Measurements from ENCODE around the gene WASF1.
"Not testable (repeated sequence)": the region's sequence is repeated elsewhere in the genome, so short reads cannot be mapped to it uniquely, and the experiment has no call there.

Gene WASF1

GRCh38 chr6:110173506-110174132 lies 5.9 kb downstream of the WASF1 start:
- DNase-seq (ENCODE audit: low read depth in 3 of 3): no peak

DNA sequence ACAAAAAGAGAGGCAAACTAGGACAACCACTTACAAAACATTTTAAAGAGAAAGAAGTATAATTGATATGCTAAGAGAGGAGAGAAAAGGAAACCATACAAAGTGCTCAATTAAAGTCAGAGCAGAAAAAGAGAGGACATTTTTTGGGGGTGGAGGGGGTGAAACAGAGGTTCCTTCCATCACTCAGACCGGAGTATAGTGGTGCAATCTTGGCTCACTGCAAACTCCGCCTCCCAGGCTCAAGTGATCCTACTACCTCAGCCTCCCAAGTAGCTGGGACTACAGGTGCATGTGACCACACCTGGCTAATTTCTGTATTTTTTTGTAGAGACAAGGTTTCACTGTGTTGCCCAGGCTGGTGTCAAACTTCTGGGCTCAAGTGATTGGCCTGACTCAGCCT lies 9.4 kb downstream of the WASF1 start:
- DNase-seq (ENCODE audit: low read depth in 3 of 3): no peak

DNA sequence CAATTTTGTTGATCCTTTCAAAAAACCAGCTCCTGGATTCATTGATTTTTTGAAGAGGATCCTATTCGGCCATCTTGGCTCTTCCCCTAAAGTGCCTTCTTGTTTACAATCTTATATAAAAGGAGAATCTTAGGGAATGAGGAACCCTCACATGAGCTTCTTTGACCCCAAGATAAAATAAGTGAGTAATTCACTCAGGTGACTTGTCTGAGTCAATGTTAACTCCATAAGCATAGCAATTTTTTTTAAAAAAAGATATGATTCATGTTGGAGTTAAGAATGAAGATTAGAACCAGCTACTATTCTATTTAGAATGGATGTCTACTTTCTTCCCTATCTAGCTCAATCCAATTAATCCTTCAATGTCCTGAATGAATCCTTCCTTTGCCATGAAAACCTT lies 21.0 kb downstream of the WASF1 start:
- DNase-seq (ENCODE audit: low read depth in 3 of 3): no peak

- no peak for DNase-seq (ENCODE audit: low read depth in 3 of 3)
These were observed 31.6 kb downstream of the WASF1 start for GRCh38 chr6:110147870-110148269.

GRCh38 chr6:110140650-110141049 lies 38.8 kb downstream of the WASF1 start:
- no peak for DNase-seq (ENCODE audit: low read depth in 3 of 3)

DNA sequence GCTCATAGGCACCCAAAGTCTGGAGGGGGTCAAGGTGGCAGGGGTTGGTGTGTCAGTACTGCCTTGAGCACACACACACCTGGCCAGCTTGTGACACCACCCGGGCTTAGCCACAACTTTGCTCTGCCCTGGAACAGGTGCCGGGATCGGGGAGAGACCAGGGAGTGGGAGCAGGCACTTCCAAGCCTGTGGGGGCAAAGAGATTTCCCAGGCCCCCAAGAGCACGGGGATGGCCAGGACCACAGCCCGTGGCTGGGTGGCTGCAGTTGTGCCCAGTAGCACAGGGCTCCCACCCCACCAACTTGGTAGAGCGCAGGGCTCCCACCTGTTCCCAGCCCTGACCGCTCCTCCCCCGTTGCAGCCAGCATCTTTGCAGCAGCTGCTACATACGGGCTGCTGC lies 40.4 kb downstream of the WASF1 start:
- DNase-seq (ENCODE audit: low read depth in 3 of 3): no peak

DNA sequence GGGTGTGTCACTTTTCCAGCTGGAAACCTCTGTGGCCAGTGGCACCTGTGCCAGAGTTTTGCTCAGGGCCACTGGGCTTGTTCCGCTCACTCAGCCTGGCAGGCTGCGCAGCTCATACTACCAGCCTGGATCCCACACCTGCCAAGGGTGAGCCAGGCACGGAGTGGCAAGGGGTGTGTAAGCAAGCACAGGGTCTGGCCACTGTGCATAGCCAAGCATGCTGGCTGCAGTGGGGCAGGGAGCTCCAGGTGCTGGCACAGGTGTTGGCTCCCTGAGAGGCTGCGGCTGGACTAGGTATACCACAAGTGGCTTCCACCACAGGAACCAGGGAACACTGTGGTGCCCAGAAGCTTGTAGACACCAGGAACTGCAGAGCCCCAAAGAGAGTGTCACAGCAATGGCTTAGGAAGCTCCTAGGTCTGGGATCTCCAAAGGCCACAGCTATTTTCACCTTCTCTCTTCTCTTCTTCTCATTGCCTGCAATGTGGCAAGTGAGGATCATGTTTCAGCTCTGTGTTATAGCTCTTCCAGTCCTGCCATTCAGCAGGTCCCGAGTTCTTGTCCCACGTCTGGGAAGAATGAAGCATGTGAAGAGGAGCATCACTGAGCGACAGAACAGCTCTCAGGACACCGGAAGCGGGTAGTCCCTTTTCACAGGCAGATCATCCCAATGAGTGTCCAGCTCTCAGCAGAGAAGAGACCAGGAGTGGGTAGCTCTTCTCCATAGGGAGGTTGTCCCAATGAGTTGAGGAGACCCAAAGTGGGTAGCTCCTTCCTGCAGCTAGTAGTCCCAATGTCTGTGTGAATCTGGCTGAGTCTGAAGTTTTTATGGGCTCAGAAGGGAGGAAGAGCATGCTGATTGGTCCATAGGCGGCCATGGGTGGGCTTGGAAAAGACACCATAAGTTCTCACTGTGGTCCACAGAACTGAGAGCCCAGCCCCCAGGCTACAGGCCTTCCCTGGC lies 41.3 kb downstream of the WASF1 start:
- DNase-seq (ENCODE audit: low read depth in 3 of 3): no peak

DNA sequence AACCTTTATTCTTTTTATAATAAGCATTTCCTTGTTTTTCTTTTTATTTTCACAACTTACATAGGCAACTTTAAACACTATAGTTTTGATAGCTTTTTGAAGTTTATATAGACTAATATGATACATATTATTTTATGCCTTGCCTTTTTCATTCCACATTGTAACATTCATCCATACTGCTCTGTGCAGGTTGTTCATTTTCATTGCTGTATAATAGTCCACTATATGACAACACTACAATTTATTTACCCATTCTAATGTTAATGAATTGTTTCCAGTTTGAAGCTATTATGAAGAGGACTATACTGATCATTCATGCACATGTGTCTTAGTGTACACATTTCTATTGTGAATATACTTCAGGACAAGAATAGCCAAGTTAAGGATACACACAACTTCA lies 49.1 kb downstream of the WASF1 start:
- DNase-seq (ENCODE audit: low read depth in 3 of 3): no peak

- DNase-seq (ENCODE audit: low read depth in 3 of 3): no peak
These were observed 51.1 kb downstream of the WASF1 start for GRCh38 chr6:110128418-110128817.

DNA sequence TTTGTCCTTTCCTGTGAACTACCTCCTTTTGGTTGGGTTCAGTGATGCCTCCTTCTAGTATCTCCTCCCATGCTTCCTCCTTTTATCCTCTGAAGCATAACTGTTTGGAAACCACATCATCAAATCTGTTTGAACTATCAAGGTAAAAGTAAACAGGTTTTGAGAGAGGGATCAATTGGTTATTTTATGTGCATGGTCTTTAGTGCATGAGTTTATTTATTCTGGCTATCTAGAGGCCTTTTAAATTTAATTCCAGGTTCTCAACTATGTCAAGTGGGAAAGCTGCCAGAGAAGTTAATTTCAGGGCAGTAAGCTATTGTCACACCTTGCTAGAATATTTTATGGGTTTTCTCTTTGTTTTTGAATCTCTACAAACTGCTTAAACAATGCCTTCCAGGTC lies 54.1 kb downstream of the WASF1 start:
- no peak for DNase-seq (ENCODE audit: low read depth in 3 of 3)

DNA sequence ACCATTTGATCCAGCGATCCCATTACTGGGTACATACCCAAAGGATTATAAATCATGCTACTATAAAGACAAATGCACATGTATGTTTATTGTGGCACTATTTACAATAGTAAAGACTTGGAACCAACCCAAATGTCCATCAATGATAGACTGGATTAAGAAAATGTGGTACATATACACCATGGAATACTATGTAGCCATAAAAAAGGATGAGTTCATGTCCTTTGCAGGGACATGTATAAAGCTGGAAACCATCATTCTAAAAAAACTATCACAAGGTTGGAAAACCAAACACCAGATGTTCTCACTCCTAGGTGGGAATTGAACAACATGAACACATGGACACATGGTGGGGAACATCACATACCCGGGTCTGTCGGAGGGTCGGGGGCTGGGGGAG lies 57.8 kb downstream of the WASF1 start:
- not testable (repeated sequence) for DNase-seq (ENCODE audit: low read depth in 3 of 3)

DNA sequence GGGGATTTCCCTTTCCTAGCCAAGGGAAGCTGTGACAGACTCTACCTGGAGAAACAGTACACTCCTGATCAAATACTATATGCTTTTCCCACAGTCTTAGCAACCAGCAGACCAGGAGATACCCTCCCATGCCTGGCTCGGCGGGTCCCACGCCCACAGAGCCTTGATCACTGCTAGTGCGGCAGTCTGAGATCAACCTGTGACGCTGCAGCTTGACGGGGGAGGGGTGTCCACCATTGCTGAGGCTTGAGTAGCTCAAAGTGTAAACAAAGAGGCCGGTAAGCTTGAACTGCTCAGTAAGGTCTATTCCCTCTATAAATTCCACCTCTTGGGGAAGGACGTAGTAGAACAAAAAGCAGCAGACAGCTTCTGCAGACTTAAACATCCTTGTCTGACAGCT lies 63.2 kb downstream of the WASF1 start:
- no peak for DNase-seq (ENCODE audit: low read depth in 3 of 3)

DNA sequence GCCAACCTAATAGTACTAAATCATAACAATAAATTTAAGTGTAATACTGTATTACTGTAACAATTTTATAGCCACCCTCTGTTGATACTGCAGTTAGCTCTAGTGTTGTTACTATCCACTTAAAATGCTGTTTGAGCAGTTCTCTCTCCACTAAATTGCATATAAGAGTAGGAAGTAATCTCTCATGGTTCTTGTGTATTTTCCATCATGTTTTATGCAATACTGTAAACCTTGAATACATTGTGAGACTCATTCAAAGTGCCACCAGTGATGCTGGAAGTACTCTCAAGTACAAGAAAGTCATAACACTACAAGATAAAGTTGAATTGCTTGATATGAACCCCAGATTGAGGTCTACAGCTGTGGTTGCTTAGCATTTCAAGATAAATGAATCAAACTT lies 65.5 kb downstream of the WASF1 start:
- no peak for DNase-seq (ENCODE audit: low read depth in 3 of 3)

DNA sequence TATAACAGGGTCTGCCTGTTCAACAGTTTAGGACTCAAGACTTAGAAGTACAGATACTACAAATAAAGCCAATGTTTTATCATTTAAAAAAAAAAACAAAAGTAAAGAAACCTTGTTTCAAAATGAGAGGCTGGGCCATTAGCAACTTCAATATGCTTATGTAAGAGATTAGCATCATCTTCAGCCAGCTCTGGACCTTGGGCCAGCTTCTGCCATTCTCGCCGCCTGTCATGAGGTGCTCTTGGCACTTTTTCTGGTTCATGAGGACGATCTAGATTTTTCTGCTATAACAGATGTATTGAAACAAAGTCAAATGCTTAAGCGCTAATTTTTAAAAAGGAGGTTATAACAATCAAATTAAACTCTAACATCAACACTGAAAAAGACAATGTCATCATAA lies 74.2 kb downstream of the WASF1 start:
- DNase-seq (ENCODE audit: low read depth in 3 of 3): no peak

DNA sequence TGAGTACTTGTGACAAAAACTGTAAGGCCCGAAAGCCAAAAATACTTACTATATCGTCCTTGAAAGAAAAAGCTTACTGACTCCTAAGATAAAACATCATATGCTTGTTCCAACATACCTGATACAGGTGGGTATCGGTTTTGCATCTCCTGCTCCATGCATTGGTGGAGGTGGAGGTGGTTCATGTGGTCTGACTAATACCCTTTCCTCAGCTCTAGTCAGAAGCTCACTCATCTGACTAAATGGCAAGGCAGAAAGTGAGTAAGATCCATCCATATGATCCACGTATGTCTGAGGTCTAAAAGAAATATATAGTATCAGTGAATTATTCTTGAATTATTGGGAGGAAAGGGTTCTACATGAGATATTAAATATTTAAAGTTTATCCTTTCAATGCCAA lies 76.2 kb downstream of the WASF1 start:
- DNase-seq (ENCODE audit: low read depth in 3 of 3): no peak

DNA sequence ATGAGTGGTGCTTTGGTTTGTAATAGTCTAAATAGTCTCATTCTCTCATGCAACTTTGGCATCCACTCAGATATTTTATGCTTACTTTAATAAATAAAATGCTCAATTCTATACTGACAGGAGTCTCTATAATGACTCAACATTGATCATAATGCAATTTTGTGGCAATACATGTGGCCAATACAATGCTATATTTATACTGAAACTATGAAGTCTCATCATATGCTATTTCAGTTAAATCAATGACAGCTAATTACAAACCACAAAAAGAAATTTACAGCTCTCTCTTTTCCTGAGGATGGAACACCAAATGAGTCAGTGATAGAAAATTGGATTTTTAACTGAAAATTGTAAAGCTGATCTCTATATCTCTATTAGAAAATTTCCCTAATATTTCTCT lies 77.1 kb downstream of the WASF1 start:
- DNase-seq (ENCODE audit: low read depth in 3 of 3): no peak

GRCh38 chr6:110101885-110102284 lies 77.6 kb downstream of the WASF1 start:
- no peak for DNase-seq (ENCODE audit: low read depth in 3 of 3)

- DNase-seq (ENCODE audit: low read depth in 3 of 3): no peak
These were observed 80.9 kb downstream of the WASF1 start for GRCh38 chr6:110098511-110099116.

- no peak for DNase-seq (ENCODE audit: low read depth in 3 of 3)
These were observed 82.0 kb downstream of the WASF1 start for GRCh38 chr6:110097443-110097842.

DNA sequence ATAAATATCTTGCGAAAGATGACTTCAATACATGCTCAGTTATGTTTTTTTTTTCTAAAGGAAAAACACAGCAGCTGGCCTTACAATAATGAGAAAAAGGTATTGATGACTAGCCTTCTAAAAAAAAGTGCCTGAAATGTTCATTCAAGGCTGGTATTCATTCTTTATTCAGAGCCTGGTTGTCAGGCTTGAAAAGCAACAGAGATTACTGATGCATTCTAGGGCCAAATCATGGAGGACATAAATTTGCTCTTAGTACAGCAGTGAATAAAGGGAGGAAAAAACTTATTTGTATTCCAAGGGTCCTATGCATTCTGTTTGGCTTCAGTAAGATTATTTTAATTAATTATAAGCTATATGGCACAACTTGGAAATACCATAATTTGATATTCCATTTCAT lies 83.5 kb downstream of the WASF1 start:
- DNase-seq (ENCODE audit: low read depth in 3 of 3): no peak

GRCh38 chr6:110095101-110095500 lies 84.4 kb downstream of the WASF1 start:
- DNase-seq (ENCODE audit: low read depth in 3 of 3): no peak

DNA sequence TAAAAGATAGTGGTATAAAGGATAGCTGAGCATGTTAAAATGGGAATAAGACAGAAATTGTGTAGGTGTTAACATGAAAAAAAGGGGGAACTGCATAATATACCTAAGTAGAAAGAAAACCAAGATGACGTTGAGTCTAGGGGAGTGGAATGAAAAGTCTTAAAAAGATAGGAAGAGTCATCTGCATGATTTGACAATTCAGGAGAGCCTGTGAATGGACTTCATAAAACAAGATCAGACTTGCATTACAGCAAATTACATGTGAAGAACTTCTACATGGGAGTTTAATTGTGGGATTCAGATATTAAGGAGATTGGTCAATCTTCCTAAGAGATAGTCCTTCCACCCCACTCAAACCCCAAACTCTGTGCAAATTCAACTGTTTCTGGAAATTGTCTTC lies 85.5 kb downstream of the WASF1 start:
- DNase-seq (ENCODE audit: low read depth in 3 of 3): no peak

GRCh38 chr6:110090876-110091275 lies 88.6 kb downstream of the WASF1 start:
- DNase-seq (ENCODE audit: low read depth in 3 of 3): no peak
